Inferior parietal cortex (tissue), 1 donor: ENCODE measurements around the gene SRSF9.
"Not testable (repeated sequence)": the region's sequence is repeated elsewhere in the genome, so short reads cannot be mapped to it uniquely, and the experiment has no call there.

Source experiments
- DNase-seq: peaks from one replicate; pipeline ENCODE4 v3.0.0-alpha.2; 2016; ENCODE audit errors: extremely low spot score

SRSF9 gene

GRCh38 chr12:120447992-120448391, 21.6 kb downstream of the SRSF9 start:
- no peak for DNase-seq

GRCh38 chr12:120446844-120447178, 22.7 kb downstream of the SRSF9 start:
- not testable (repeated sequence) for DNase-seq

- peak; percentile 93 for DNase-seq
Measured at GRCh38 chr12:120445911-120446843, 23.4 kb downstream of the SRSF9 start, which contains the start of the genes GATC and TRIAP1. Gene GATC, plus strand, starts transcription at chr12:120446444. Its CDS starts 37 bp downstream, at chr12:120446481. Gene TRIAP1, minus strand, starts transcription at chr12:120446384. Its CDS starts 12 bp downstream, at chr12:120446372.

- DNase-seq, result no peak
Measured at GRCh38 chr12:120444676-120445075, 24.9 kb downstream of the SRSF9 start.

GRCh38 chr12:120439646-120440247, 29.8 kb downstream of the SRSF9 start:
- peak; percentile 25 for DNase-seq

GRCh38 chr12:120438495-120439198, 30.9 kb downstream of the SRSF9 start:
- DNase-seq, result no peak

GRCh38 chr12:120437735-120438494, 31.6 kb downstream of the SRSF9 start, which contains the start of gene COX6A1:
Gene COX6A1, plus strand, starts transcription at chr12:120438113. Its CDS starts 14 bp downstream, at chr12:120438127.
- peak; percentile 98 for DNase-seq

- no peak for DNase-seq
Measured at GRCh38 chr12:120432772-120433525, 36.6 kb downstream of the SRSF9 start.

- no peak for DNase-seq
Measured at GRCh38 chr12:120429368-120429767, 40.2 kb downstream of the SRSF9 start.

- no peak for DNase-seq
Measured at GRCh38 chr12:120428597-120429229, 40.8 kb downstream of the SRSF9 start.

GRCh38 chr12:120425797-120426196, 43.8 kb downstream of the SRSF9 start:
- DNase-seq, result no peak

- DNase-seq, result no peak
Measured at GRCh38 chr12:120422892-120423456, 46.6 kb downstream of the SRSF9 start.

GRCh38 chr12:120421701-120422100, 47.8 kb downstream of the SRSF9 start:
- DNase-seq, result no peak

GRCh38 chr12:120417917-120418580, 51.5 kb downstream of the SRSF9 start:
- DNase-seq, result no peak

- DNase-seq, result no peak
Measured at GRCh38 chr12:120416490-120417216, 52.9 kb downstream of the SRSF9 start.

- DNase-seq, result peak; percentile 18
Measured at GRCh38 chr12:120413901-120414695, 55.5 kb downstream of the SRSF9 start.

GRCh38 chr12:120412421-120412820, 57.1 kb downstream of the SRSF9 start:
- DNase-seq, result no peak
